Measurements from ENCODE around the gene AGRN.
"Not testable (repeated sequence)": the region's sequence is repeated elsewhere in the genome, so short reads cannot be mapped to it uniquely, and the experiment has no call there.

The AGRN gene

DNA sequence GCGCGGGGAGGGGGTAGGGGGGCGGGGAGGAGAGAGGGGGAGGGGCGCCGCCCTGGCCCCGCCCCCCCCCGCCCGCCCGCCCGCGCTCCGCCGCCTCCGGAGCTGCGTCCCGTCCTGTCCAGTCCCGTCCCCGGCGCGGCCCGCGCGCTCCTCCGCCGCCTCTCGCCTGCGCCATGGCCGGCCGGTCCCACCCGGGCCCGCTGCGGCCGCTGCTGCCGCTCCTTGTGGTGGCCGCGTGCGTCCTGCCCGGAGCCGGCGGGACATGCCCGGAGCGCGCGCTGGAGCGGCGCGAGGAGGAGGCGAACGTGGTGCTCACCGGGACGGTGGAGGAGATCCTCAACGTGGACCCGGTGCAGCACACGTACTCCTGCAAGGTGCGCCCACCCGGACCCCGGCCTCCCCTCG, at the start of gene AGRN:
TSS of gene AGRN (plus strand) at position 121 of the 405 bp plus-strand sequence. CDS start at position 174, 53 bp downstream.
- Histone ChIP-seq H3K27ac (peak within 1 kb of the TSS; percentile 38 to 95 (median 83)), H3K4me3 (peak within 1 kb of the TSS; percentile 52 to 82 (median 77))

DNA sequence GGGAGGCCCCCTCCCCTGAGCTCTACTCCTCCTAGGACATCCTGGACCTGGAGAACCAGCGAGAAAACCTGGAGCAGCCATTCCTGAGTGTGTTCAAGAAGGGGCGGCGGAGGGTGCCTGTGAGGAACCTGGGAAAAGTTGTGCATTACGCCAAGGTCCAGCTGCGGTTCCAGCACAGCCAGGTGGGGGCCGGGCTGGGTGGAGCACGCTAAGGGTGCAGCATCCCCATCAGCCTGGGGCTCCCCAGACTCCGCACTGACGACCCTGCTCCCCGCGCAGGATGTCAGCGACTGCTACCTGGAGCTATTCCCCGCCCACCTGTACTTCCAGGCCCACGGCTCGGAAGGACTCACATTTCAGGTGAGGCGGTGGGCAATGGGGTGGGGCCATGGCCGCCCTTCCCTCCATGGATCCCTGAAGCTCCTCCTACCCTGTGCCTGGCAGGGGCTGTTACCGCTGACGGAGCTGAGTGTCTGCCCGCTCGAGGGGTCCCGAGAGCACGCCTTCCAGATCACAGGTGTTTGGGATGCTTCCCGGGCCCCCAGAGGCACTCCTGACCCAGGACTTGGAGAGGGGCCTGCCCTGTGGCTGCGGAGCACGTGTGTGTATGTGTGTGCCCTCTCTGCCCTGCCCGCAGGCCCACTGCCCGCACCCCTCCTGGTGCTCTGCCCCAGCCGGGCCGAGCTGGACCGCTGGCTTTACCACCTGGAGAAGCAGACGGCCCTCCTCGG, 49.5 kb upstream of the AGRN start:
- peak overlapping the region in 1 of 7 experiments; percentile 7 for H3K4me3 ChIP-seq
- H3K27ac ChIP-seq = peak overlapping the region in 2 of 21 experiments; percentile 5 to 12

DNA sequence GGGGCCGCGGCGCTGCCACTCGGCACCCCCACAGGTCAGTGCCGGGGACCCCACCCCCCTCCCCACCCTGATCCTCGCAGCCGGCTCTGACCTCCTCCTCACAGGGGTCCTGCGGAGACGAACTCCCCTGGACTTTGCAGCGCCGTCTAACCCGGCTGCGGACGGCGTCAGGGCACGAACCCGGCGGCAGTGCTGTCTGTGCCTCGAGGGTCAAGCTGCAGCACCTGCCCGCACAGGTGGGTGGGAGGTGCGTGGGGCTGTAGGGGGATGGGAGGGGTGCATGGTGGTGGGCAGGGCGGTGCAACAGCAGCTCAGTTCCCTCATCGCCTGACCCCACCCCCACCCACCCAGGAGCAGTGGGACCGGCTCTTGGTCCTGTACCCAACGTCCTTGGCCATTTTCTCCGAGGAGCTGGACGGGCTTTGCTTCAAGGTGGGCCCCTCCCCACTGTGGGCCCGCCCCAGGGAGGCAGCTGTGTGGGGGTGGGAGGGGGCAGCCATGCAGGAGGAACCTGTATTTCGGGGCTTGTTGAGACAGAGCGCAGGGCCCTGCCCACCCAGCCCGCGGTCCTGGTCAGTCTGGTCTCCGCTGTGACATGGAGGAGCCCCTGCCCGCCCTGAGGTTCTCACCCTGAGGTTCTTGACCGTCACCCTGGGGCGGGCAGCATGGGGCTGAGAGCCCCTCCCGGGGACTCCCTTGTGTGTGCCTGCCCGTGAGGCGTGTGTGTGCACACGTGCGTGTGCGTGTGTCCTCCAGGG, 48.8 kb upstream of the AGRN start:
- Histone ChIP-seq H3K27ac (peak overlapping the region in 2 of 21 experiments; percentile 5 to 12), H3K4me3 (peak overlapping the region in 1 of 7 experiments; percentile 7)

DNA sequence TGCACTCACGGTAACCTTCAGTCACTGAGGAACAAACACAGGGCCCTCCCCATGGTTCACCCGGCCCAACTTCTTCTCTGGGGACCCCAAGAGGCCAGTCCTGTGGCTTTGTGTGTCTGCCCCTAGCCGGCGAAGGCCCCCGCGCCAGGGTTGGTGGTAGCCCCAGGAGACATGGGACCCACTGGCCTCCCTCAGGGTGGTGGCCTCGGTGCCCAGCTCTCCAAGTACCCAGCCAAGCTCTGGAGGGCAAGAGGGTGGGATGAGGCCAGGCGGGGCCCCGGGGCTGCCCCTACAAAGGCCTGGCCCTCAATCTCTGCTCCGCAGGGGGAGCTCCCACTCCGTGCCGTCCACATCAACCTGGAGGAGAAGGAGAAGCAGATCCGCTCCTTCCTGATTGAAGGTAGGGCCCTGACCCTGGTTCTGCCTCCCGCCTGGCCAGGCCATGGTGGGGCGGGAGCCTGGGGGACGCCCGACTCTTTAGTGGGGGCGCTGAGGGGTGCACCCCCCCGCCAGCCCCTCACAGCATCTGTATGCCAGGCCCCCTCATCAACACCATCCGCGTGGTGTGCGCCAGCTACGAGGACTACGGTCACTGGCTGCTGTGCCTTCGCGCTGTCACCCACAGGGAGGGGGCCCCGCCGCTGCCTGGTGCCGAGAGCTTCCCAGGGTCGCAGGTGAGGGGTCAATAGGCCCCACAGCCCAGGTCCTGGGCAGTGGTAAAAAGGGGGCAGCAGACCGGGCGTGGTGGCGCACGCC, 48.0 kb upstream of the AGRN start:
- peak overlapping the region in 2 of 21 experiments; percentile 28 to 34 for H3K27ac ChIP-seq

DNA sequence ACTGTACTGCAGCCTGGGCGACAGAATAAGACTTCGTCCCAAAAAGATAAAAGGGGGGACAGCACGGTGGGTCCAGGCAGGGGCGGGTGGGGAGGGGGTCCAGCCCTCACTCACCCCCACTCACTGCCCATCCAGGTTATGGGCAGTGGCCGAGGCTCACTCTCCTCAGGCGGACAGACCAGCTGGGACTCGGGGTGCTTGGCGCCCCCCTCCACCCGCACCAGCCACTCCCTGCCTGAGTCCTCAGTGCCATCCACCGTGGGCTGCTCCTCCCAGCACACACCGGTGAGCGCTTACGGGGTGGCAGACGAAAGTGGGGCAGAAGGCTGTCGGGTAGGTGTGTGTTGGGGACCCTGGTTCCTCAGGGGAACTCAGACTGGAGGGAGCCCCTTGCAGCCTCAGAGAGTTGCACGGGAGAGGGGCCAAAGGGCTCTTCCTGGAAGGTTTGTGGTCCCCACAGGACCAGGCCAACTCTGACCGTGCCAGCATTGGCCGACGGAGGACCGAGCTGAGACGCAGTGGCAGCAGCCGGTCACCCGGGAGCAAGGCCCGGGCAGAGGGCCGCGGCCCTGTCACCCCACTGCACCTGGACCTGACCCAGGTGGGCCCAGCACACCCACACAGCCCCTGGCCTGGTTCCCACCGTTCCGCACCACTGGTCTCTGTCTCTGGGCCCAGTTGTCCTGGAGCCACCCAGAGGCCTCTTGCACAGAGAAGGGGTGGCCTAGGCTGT, 47.0 kb upstream of the AGRN start:
- Histone ChIP-seq H3K27ac (no peak overlapping the region), H3K4me3 (no peak overlapping the region)

More for the DNA sequence above, 48.0 kb upstream of the AGRN start:
- no peak overlapping the region for H3K4me3 ChIP-seq

DNA sequence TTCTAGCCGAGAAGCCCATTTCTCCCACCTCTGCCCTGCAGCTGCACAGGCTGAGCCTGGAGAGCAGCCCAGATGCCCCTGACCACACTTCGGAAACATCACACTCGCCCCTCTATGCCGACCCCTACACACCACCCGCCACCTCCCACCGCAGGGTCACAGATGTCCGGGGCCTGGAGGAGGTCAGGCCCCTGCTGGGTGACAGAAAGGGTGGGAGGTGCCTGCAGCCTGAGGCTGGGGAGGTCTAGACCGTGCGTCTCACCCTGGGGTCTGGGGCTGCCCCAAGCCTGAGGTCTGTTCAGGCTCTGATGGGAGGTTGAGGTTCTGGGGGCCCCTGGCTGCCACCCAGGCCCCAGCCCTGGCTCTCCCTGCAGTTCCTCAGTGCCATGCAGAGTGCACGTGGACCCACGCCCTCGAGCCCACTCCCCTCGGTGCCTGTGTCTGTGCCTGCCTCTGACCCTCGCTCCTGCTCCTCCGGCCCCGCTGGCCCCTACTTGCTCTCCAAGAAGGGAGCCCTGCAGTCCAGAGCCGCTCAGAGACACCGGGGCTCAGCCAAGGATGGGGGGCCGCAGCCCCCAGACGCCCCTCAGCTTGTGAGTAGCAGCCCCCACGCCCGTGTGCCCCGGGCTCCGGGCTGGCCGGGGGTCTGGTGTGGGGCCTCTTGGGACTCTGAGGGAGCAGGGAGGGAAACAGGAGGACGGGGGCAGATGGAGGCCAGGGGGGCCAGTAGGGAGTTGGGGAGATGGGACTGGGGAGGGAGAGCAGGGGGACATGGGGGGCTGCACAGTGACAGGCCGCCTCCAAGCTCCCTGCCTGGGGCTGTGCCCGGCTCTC, 46.2 kb upstream of the AGRN start:
- Histone ChIP-seq H3K27ac (no peak overlapping the region), H3K4me3 (no peak overlapping the region)

DNA sequence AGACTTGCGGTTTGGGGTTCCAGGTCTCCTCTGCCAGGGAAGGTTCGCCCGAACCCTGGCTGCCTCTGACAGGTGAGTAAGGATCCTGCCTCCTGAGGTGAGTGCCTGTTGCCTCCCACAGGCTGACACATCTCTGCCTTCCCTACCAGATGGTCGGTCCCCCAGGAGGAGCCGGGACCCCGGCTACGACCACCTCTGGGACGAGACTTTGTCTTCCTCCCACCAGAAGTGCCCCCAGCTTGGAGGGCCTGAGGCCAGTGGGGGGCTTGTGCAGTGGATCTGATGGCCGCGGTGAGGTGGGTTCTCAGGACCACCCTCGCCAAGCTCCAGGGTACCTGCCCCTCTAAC, 45.7 kb upstream of the AGRN start:
- no peak overlapping the region for H3K4me3 ChIP-seq
- no peak overlapping the region for H3K27ac ChIP-seq

DNA sequence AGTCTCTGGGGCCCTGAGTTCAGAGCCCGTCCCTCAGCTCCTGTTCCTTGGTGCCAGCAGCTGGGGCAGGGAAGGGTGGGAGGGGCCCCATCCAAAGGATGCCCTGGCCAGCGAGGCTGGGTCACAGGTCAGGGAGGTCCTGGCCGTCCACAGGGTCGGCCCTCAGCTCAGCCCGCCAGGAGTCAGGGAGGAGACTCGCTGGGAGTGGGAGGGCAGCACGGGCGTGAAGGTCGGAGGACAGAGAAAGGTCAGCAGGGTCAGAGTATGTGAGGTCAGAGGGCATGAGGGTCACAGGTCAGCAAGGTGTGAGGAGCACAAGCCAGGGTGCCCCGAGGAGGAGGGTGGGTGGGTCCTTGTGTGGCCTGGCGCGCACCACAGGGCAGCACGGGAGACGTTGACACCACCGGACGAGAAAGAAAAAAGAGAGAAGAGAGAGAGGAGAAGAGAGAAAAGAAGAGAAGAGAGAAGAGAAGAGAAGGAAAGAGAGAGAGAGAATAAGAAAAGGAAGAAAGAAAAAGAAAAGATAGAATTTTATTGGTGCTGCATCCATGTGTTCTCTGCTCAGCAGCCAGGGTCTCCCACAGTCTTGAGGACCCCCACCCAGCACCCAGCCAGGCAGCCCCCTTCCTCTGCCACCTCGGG, 45.1 kb upstream of the AGRN start:
- Histone ChIP-seq H3K27ac (no peak overlapping the region), H3K4me3 (no peak overlapping the region)

DNA sequence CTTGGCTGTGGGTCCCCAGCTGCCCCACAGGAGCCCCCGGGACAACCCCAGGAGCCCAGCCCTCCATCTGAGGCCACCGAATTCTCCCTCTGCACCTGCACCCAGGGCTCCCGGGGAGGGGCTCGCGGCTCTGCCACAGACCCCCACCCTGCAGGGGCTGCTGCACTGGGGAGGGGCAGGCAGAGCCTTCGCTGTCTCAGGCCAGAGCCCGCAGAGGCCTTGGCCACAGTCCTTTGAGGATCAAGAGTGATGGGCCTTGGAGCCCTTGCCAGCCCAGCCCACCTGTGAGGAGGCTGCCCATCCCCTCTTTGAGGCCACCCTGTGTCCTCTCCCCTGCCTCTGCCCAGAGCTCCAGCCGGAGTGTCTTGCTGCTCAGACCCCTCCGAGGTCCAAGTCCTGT, 44.6 kb upstream of the AGRN start:
- peak overlapping the region in 1 of 21 experiments; percentile 38 for H3K27ac ChIP-seq

DNA sequence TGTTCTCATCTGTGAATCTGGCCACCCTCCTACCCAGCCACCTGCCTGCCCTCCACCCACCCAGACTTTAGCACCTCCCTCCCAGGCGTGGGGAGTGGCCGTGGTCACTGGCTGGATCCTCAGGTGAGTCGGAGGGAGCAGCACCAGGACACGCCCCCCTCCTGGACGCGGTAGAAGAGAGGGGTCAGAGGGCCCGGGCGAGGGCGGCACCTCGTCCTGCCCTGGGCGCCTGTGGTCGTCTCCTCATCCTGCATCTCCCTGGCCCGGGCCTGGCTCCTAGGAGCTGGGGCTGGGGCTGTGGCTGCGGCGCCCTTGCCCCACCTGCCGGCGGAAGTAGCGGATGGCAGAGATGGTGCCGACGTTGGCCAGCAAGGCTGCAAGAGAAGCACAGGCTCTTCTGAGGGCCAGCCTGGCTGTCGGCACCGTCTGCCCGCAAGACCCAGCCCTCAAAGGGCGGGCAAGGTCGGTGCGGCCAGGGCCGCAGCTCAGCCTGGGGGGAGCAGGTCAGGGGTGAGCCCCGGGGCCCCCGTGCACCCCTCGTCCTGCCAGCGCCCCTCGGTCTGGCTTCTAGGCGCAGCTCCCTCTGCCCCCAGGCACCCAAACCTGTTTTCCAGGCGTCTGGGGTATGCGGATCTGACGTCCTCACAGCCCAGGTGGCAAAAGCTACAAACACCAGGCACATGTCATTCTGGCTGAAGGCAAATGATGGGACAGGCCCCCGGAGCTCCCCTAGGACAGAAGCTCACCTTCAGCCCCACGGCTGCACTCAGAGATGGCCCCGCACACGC, 43.8 kb upstream of the AGRN start:
- peak overlapping the region in 4 of 7 experiments; percentile 8 to 30 (median 20) for H3K4me3 ChIP-seq

More for the DNA sequence above, 44.6 kb upstream of the AGRN start:
- no peak overlapping the region for H3K4me3 ChIP-seq

DNA sequence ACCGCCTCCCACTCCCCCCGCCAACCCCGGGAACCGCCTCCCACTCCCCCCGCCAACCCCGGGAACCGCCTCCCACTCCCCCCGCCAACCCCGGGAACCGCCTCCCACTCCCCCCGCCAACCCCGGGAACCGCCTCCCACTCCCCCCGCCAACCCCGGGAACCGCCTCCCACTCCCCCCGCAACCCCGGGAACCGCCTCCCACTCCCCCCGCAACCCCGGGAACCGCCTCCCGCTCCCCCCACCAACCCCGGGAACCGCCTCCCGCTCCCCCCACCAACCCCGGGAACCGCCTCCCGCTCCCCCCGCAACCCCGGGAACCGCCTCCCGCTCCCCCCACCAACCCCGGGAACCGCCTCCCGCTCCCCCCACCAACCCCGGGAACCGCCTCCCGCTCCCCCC, 43.1 kb upstream of the AGRN start:
- H3K4me3 ChIP-seq, H3K27ac ChIP-seq: not testable (repeated sequence)

More for the DNA sequence above, 43.8 kb upstream of the AGRN start:
- H3K27ac ChIP-seq = peak overlapping the region in 9 of 21 experiments; percentile 10 to 81 (median 45)

DNA sequence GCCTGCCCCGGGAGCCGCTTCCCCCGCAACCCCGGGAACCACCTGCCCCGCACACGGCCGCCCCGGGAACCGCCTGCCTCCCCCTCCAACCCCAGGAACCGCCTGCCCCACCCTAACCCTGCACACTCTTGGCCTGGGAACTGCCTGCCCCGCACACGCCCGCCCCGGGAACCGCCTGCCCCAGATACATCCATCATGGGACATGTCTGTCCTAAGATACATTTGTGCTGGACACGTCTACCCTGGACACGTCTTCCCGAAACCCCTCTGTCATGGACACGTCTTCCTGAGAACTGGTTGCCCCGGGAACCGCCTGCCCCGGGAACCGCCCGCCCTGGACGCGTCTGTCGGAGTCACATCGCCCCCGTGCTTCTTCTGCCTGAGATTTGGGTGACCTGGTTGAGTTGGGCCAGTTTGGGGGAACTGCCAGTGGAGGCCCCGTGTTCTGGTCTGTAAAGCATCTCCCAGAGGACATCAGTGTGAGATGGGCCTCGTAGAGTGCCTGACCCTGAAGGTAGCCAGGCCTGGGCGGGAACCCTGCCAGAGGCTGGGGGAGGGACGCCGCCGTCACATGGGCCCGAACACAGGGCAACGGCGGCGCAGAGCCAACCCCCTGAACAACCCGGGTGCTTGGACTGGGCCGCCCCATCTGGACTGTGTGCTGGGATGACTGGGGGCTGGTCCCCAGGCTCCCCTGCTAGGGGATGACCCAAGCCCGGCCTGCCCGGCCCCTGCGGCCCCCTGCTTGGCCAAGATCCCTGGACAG, 41.7 kb upstream of the AGRN start:
- H3K4me3 ChIP-seq = no peak overlapping the region
- H3K27ac ChIP-seq = no peak overlapping the region

DNA sequence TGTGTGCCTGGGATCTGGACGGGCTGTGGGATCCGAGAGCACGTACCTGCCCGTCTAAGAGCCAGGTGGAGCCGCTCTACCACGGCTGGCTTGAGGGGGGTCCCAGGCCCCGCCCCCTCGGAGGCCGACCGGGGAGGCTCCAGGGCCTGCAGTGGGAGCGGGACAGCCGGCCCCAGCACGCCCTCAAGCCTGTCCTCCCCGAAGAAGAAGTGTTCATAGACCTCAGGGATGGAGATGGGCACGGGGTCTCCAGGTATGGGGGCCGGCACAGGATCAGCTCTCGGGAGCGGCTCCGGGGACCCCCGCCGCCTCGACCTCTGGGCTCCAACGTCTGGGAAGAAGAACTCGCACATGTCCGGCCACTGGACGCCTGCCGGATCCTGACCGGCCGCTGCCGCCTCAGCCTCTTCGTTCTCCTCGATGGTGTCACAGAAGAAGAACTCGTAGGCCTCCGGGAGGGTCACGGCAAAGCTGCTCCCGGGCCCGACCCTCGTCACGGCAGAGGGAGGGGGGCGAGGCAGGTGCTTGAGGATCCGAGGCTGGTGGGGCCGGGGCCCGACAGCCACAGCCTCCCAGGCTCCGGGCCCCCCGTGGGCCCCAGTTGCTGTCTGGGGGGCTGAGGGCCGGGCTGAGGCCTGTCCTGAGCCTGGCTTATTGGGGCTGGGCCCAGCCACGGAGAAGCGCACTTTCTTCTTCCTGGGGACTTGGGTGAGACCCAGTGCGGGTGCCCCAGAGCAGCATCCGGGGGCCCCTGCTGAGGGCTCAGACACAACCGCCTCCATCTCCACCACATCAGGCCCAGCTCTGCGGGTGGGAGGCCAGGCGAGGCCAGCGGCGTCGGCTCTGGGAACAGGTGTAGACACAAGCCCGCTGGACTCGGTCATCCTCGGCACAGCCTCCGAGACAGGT, 40.8 kb upstream of the AGRN start:
- no peak overlapping the region for H3K4me3 ChIP-seq
- H3K27ac ChIP-seq = no peak overlapping the region

DNA sequence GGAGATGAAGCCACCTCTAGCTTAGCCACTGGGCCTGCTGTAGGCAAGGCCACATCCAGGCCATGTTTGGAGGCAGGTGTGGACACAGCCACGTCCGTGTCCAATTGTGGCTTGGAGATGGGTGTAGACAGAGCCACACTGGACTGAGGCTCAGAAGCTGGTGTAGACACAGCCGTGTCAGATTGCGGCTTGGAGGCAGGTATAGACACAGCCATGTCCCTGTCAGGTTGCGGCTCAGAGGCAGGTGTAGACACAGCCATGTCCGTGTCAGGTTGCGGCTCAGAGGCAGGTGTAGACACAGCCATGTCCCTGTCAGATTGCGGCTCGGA, 40.2 kb upstream of the AGRN start:
- no peak overlapping the region for H3K27ac ChIP-seq
- H3K4me3 ChIP-seq = no peak overlapping the region

DNA sequence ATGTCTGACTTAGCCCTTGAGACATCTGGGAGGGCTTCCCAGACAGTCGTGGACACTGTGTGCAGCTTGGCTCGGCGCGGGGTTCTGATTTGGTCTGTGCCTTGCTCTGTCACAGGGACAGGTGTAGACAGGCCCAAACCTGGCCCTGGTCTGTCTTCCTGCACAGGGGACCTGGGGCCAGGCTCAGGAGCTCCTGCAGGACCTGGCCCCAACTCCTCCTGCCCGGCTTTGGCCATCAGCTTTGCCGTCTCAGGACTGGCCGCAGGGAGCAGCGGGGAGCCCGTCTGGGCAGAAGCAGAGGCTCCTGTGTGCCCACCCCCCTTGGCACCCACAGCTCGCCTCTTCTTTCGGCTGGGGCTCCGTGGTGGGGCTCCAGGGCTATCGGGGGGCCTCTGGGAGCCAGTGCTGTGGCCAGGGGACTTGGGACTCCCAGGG, 39.8 kb upstream of the AGRN start:
- H3K27ac ChIP-seq = peak overlapping the region in 1 of 21 experiments; percentile 41
- H3K4me3 ChIP-seq = no peak overlapping the region

Measured in skin epidermis (tissue), 12 donors.